Daoy (cell line): ENCODE measurements around the gene PCDHGA12. TPM values are rescaled to one million over a fixed set of nuclear protein-coding genes. Genes with fewer than 3 reads are reported as not detected.

Experiments used
- DNase-seq: peaks from one replicate; pipeline ENCODE4 v3.0.0-alpha.2; 2015; ENCODE audit warnings: low read depth
- total RNA-seq: library from RNA; depleted of rRNA; stranded (reverse); fragments of >200 nt; shearing (Covaris generic); gene quantifications from 2 replicates; pipeline ENCODE4 v1.2.3, GENCODE V29; 2014; rRNA removed

PCDHGA12 gene
- total RNA-seq, 1 experiment from 2014 or later, result not detected

- DNase-seq, result no peak
Measured at GRCh38 chr5:141439411-141440141, 9.3 kb downstream of the PCDHGA12 start.

DNA sequence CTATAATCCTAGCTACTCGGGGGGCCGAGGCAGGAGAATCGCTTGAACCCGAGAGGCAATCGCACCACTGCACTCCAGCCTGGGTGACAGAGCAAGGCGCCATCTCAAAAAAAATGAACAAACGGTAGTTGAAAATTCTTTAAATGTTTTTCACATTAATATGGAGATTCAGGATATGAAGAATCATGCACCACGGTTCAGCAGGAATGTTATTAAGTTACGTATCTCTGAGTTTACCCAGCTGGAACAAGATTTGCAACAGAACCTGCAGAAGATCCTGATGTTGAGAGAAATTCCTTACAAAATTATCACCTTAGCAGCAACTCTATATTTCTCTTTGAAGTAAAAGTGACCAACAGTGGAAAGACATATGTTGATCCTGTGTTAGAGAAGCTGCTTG, 10.0 kb downstream of the PCDHGA12 start:
- no peak for DNase-seq

DNA sequence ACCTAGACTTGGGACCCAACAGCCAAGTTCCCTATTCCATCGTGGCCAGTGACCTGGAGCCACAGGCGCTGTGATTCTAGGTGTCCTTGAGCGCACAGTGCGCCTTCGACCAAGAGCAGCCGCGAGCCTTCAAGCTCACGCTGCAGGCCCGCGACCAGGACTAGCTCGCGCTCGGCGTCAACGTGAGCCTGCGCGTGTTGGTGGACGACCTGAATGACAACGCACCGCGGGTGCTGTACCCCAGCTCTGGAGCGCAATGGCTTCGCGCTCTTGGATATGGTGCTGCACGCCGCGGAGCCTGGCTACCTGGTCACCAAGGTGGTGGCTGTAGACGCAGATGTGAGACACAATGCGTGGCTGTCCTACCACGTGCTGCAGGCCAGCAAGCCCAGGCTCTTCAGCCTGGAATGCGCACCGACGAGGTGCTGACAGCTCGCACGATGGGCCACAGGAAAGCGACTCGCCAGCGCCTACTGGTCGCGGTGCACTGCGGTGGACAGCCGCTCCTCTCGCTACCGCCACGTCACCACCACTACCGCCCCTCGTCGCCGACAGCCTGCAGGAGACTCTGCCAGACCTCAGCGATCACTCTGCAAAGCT, 11.4 kb downstream of the PCDHGA12 start:
- no peak for DNase-seq

GRCh38 chr5:141465351-141465750, 35.0 kb downstream of the PCDHGA12 start:
- DNase-seq, result no peak

DNA sequence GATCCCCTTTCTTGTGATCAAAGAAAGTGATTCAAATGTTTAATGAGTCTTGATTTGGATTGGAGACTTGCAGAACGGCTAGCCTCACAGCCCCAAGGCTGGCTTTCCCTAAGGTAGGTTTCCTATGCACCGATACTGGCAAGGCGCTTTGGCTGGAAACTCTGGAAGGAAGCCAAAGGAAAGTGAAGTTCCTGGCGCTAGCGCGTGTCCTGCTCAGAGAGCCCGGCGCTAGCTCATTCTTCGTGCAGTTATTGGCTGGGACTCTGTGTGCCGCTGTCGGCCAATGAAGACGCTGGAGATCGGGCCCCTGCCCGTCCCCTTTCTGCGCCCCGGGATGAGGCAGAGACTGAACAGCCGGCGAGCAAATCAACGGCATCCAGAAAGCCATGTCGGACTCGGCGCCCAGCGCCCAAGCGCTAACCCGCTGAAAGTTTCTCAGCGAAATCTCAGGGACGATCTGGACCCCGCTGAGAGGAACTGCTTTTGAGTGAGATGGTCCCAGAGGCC, 45.4 kb downstream of the PCDHGA12 start, which contains the start of gene PCDHGC3:
Gene PCDHGC3, plus strand, starts transcription at position 342 of the 507 bp plus-strand sequence. Its CDS starts 151 bp downstream, at position 493.
- DNase-seq, result peak; percentile 96

DNA sequence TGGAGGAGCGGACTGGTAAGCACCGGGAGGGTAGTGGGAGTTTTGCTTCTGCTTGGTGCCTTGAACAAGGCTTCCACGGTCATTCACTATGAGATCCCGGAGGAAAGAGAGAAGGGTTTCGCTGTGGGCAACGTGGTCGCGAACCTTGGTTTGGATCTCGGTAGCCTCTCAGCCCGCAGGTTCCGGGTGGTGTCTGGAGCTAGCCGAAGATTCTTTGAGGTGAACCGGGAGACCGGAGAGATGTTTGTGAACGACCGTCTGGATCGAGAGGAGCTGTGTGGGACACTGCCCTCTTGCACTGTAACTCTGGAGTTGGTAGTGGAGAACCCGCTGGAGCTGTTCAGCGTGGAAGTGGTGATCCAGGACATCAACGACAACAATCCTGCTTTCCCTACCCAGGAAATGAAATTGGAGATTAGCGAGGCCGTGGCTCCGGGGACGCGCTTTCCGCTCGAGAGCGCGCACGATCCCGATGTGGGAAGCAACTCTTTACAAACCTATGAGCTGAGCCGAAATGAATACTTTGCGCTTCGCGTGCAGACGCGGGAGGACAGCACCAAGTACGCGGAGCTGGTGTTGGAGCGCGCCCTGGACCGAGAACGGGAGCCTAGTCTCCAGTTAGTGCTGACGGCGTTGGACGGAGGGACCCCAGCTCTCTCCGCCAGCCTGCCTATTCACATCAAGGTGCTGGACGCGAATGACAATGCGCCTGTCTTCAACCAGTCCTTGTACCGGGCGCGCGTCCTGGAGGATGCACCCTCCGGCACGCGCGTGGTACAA, 46.0 kb downstream of the PCDHGA12 start:
- DNase-seq, result peak; percentile 83

DNA sequence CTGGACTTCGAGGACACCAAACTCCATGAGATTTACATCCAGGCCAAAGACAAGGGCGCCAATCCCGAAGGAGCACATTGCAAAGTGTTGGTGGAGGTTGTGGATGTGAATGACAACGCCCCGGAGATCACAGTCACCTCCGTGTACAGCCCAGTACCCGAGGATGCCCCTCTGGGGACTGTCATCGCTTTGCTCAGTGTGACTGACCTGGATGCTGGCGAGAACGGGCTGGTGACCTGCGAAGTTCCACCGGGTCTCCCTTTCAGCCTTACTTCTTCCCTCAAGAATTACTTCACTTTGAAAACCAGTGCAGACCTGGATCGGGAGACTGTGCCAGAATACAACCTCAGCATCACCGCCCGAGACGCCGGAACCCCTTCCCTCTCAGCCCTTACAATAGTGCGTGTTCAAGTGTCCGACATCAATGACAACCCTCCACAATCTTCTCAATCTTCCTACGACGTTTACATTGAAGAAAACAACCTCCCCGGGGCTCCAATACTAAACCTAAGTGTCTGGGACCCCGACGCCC, 46.8 kb downstream of the PCDHGA12 start:
- DNase-seq, result peak; percentile 19

GRCh38 chr5:141477815-141478214, 47.5 kb downstream of the PCDHGA12 start:
- peak; percentile 33 for DNase-seq

DNA sequence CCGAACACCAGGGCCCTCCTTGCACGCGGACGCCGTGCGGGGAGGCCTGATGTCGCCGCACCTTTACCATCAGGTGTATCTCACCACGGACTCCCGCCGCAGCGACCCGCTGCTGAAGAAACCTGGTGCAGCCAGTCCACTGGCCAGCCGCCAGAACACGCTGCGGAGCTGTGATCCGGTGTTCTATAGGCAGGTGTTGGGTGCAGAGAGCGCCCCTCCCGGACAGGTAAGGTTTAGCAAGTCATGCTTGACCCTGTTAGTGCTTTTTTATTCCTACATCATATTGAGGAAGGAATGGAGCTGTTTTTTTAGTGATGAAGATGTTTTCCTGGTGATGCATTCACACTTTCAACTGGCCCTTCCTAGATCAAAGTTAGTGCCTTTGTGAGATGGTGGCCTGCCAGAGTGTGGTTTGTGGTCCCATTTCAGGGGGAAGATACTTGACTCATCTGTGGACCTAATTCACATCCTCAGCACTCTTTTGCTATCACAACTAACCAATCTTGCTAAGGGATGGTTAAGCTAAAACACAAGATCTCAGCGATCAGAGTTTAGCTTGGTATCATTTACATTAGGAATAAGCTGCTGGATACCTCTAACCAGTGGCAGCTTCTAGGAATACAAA, 48.1 kb downstream of the PCDHGA12 start:
- DNase-seq, result no peak

GRCh38 chr5:141479776-141480175, 49.5 kb downstream of the PCDHGA12 start:
- no peak for DNase-seq

Other genes with a start within 250 kb of the PCDHGA12 start
- 4.3 and 4.8 TPM in 2 replicates for gene PCDHB16, start 248.1 kb upstream of the PCDHGA12 start, total RNA-seq
- 0.40 and 1.6 TPM in 2 replicates for gene PCDHB9, start 243.3 kb upstream of the PCDHGA12 start, total RNA-seq
- 0.40 and 0.71 TPM in 2 replicates for gene PCDHB10, start 238.2 kb upstream of the PCDHGA12 start, total RNA-seq
- gene PCDHB11, start 230.9 kb upstream of the PCDHGA12 start, total RNA-seq, result 0.40 and 1.1 TPM in 2 replicates
- 2.1 and 3.6 TPM in 2 replicates for gene PCDHB12, start 221.8 kb upstream of the PCDHGA12 start, total RNA-seq
- gene PCDHB13, start 216.6 kb upstream of the PCDHGA12 start, total RNA-seq, result 1.7 and 2.1 TPM in 2 replicates
- gene PCDHB14, start 207.2 kb upstream of the PCDHGA12 start, total RNA-seq, result 1.0 and 1.5 TPM in 2 replicates
- 0.21 and 0.86 TPM in 2 replicates for gene PCDHB15, start 185.1 kb upstream of the PCDHGA12 start, total RNA-seq
- gene SLC25A2, start 126.5 kb upstream of the PCDHGA12 start, total RNA-seq, result 0.11 and 1.8 TPM in 2 replicates
- gene TAF7, start 109.7 kb upstream of the PCDHGA12 start, total RNA-seq, result 55.5 and 57.7 TPM in 2 replicates
- 0.18 and 0.34 TPM in 2 replicates for gene PCDHGA1, start 100.0 kb upstream of the PCDHGA12 start, total RNA-seq
- 0.15 and 0.74 TPM in 2 replicates for gene PCDHGA2, start 91.7 kb upstream of the PCDHGA12 start, total RNA-seq
- gene PCDHGA3, start 86.7 kb upstream of the PCDHGA12 start, total RNA-seq, result 0.57 TPM in 1 of 2 replicates, not detected in the other
- gene PCDHGB1, start 80.4 kb upstream of the PCDHGA12 start, total RNA-seq, result 1.4 and 1.5 TPM in 2 replicates
- 0.63 and 1.6 TPM in 2 replicates for gene PCDHGA4, start 75.5 kb upstream of the PCDHGA12 start, total RNA-seq
- 0.23 and 0.24 TPM in 2 replicates for gene PCDHGB2, start 70.5 kb upstream of the PCDHGA12 start, total RNA-seq
- gene PCDHGA5, start 66.3 kb upstream of the PCDHGA12 start, total RNA-seq, result 0.23 and 0.39 TPM in 2 replicates
- 0.68 and 1.1 TPM in 2 replicates for gene PCDHGB3, start 60.3 kb upstream of the PCDHGA12 start, total RNA-seq
- 0.24 and 0.46 TPM in 2 replicates for gene PCDHGA6, start 56.6 kb upstream of the PCDHGA12 start, total RNA-seq
- 0.06 and 0.42 TPM in 2 replicates for gene PCDHGA7, start 47.8 kb upstream of the PCDHGA12 start, total RNA-seq
- 0.06 and 0.09 TPM in 2 replicates for gene PCDHGB4, start 42.8 kb upstream of the PCDHGA12 start, total RNA-seq
- 0.06 TPM in 1 of 2 replicates, not detected in the other for gene PCDHGA8, start 37.9 kb upstream of the PCDHGA12 start, total RNA-seq
- 0.09 TPM in 1 of 2 replicates, not detected in the other for gene PCDHGB5, start 32.6 kb upstream of the PCDHGA12 start, total RNA-seq
- gene PCDHGA9, start 27.7 kb upstream of the PCDHGA12 start, total RNA-seq, result 1.2 TPM in 1 of 2 replicates, not detected in the other
- gene PCDHGB6, start 22.5 kb upstream of the PCDHGA12 start, total RNA-seq, result 1.3 and 2.5 TPM in 2 replicates
- gene PCDHGA10, start 17.5 kb upstream of the PCDHGA12 start, total RNA-seq, result 0.06 and 0.30 TPM in 2 replicates
- gene PCDHGB7, start 12.8 kb upstream of the PCDHGA12 start, total RNA-seq, result 0.06 and 0.17 TPM in 2 replicates
- gene PCDHGA11, start 9.5 kb upstream of the PCDHGA12 start, total RNA-seq, result 15.0 TPM in 2 replicates
- 37.0 and 41.5 TPM in 2 replicates for gene PCDHGC3, start 45.5 kb downstream of the PCDHGA12 start, total RNA-seq
- gene PCDHGC4, start 54.5 kb downstream of the PCDHGA12 start, total RNA-seq, result 0.18 and 0.23 TPM in 2 replicates
- 0.06 and 0.09 TPM in 2 replicates for gene PCDHGC5, start 58.6 kb downstream of the PCDHGA12 start, total RNA-seq
- gene DIAPH1, start 188.5 kb downstream of the PCDHGA12 start, total RNA-seq, result 40.7 and 43.5 TPM in 2 replicates
- 62.0 and 62.6 TPM in 2 replicates for gene HDAC3, start 206.3 kb downstream of the PCDHGA12 start, total RNA-seq
- gene RELL2, start 206.5 kb downstream of the PCDHGA12 start, total RNA-seq, result 2.6 and 3.4 TPM in 2 replicates
- 7.5 and 13.2 TPM in 2 replicates for gene FCHSD1, start 220.9 kb downstream of the PCDHGA12 start, total RNA-seq